Lung (tissue), 12 donors: ENCODE results near the gene MICALL1. TPM values are rescaled to one million over a fixed set of nuclear protein-coding genes. Genes with fewer than 3 reads are reported as not detected.

ENCODE experiments used
- ATAC-seq: fragments of 200-7000 bp; cut with Tn5 transposase; one replicate; pipeline ENCODE4 v1.9.1; 2020; ENCODE audit warnings: moderate number of reproducible peaks; ENCODE audit not compliant: insufficient read depth, low FRiP score
- DNase-seq, 3 donors: peaks; one replicate each; pipeline ENCODE4 v3.0.0-alpha.2; 2013 to 2017
- H3K27ac ChIP-seq, 2 donors: one replicate each; pipeline ENCODE4 v1.5.1; 2013; ENCODE audit warnings: mild to moderate bottlenecking in 2 of 2, moderate library complexity in 2 of 2, control low read depth in 1 of 2, inconsistent platforms in 1 of 2, low read depth in 1 of 2, low read length in 1 of 2
- H3K27me3 ChIP-seq, 3 donors: one replicate each; pipeline ENCODE4 v1.5.1; 2013; ENCODE audit warnings: low read length in 2 of 3; ENCODE audit not compliant: control insufficient read depth in 3 of 3, insufficient read depth in 3 of 3
- H3K36me3 ChIP-seq, 4 donors: one replicate each; pipeline ENCODE4 v1.5.1; 2013; ENCODE audit warnings: low read length in 4 of 4, mild to moderate bottlenecking in 1 of 4, moderate library complexity in 1 of 4; ENCODE audit not compliant: control insufficient read depth in 4 of 4, insufficient read depth in 4 of 4
- H3K4me1 ChIP-seq, 5 donors: one replicate each; pipeline ENCODE4 v1.5.1; 2013; ENCODE audit warnings: low read length in 5 of 5, mild to moderate bottlenecking in 2 of 5, moderate library complexity in 1 of 5; ENCODE audit not compliant: control insufficient read depth in 5 of 5, insufficient read depth in 5 of 5
- H3K4me3 ChIP-seq: one replicate; pipeline ENCODE4 v1.5.1; 2013; ENCODE audit warnings: mild to moderate bottlenecking, control low read depth, moderate library complexity
- H3K9ac ChIP-seq, 2 donors: one replicate each; pipeline ENCODE4 v1.5.1; 2013; ENCODE audit warnings: low read length in 2 of 2, control low read depth in 1 of 2; ENCODE audit not compliant: insufficient read depth in 1 of 2
- H3K9me3 ChIP-seq, 4 donors: one replicate each; pipeline ENCODE4 v1.5.1; 2013; ENCODE audit warnings: low read length in 3 of 4, mild to moderate bottlenecking in 1 of 4, moderate library complexity in 1 of 4; ENCODE audit not compliant: control insufficient read depth in 4 of 4, insufficient read depth in 3 of 4
- WGBS, 2 donors: extraction: QIAGEN DNeasy Blood & Tissue Kit; methylation state at CpG; one replicate each; pipeline ENCODE4 v1.1.7; 2013; 5-methylcytosine and 5-hydroxymethylcytosine counted together
- polyA plus RNA-seq, 2 donors: library from polyadenylated mRNA; stranded (reverse); fragments of 200-250 nt; gene quantifications; one replicate each; pipeline ENCODE4 v1.2.1, GENCODE V29; 2013
- total RNA-seq, 2 donors: library from RNA; depleted of rRNA in 1 of 2; stranded (reverse); fragments of >200 nt in 1 of 2; gene quantifications; one replicate each; pipeline ENCODE4 v1.2.1, GENCODE V29; 2014 to 2021
- TF ChIP-seq, protein P1 (sequence below): IDR thresholded peaks from 2 replicates; pipeline ENCODE4 v1.5.1; 2012; ENCODE audit warnings: mild to moderate bottlenecking; ENCODE audit errors: control extremely low read depth, extremely low read depth
- donor health status: control.
- donor health status: control.
- donor health status: Bipolar disorder and iron deficiency.
- donor health status: healthy.
- donor health status: DM: yes; HTN: yes; CAD: no.

MICALL1 gene
- total and polyA plus RNA-seq, 4 donors, result 12.9 to 29.1 (median 17.5) TPM

DNA sequence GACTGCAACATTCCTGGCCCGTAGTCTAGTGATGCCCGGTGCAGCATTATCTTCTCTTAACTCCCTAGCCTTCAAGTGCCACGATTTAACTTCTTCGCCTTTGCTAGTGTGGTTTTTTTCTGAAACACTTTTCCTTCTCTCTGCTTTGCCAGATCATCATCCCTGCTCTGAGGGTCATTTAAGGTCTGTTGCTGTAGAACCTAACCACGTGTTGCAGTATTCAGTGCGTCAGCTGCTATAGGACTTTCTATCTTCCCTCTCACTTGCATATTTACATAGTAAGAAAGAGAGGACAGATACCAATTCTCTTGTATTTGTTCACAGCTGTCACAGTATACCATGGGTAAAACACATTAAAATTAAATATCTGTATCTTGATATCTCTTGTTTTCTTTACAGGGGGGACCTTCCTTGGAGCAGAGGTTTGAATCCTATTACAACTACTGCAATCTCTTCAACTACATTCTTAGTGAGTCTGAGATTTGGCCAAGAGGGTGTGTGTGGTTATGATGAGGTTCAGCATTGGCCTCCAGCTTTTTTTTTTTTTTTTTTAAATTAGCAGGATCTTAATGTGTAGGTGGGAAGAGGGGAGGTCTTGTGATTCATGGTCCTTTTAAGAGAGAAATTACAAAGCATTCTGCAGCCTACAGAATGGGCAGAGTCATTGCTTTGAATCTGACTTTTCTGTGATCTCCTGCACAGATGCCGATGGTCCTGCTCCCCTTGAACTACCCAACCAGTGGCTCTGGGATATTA lies 43.3 kb upstream of the MICALL1 start:
- Histone ChIP-seq H3K36me3 (peaks cover 30 to 61% (median 48%) of the 10 kb centered on the region in 4 donors), H3K27ac (peak overlapping the region in 1 of 2 donors; percentile 55), H3K9me3 (no peaks in the 10 kb centered on the region), H3K4me1 (peaks cover 0 to 4% (median 0%) of the 10 kb centered on the region in 5 donors), H3K9ac (no peak overlapping the region), H3K27me3 (no peaks in the 10 kb centered on the region), H3K4me3 (no peak overlapping the region)
- no peak for DNase-seq
- TF ChIP-seq, protein P1, sequence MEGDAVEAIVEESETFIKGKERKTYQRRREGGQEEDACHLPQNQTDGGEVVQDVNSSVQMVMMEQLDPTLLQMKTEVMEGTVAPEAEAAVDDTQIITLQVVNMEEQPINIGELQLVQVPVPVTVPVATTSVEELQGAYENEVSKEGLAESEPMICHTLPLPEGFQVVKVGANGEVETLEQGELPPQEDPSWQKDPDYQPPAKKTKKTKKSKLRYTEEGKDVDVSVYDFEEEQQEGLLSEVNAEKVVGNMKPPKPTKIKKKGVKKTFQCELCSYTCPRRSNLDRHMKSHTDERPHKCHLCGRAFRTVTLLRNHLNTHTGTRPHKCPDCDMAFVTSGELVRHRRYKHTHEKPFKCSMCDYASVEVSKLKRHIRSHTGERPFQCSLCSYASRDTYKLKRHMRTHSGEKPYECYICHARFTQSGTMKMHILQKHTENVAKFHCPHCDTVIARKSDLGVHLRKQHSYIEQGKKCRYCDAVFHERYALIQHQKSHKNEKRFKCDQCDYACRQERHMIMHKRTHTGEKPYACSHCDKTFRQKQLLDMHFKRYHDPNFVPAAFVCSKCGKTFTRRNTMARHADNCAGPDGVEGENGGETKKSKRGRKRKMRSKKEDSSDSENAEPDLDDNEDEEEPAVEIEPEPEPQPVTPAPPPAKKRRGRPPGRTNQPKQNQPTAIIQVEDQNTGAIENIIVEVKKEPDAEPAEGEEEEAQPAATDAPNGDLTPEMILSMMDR, result no peak
- WGBS, 2 donors, result 85 to 95% methylated on average over 7 of the region's 7 CpGs
- ATAC-seq, result no peak

DNA sequence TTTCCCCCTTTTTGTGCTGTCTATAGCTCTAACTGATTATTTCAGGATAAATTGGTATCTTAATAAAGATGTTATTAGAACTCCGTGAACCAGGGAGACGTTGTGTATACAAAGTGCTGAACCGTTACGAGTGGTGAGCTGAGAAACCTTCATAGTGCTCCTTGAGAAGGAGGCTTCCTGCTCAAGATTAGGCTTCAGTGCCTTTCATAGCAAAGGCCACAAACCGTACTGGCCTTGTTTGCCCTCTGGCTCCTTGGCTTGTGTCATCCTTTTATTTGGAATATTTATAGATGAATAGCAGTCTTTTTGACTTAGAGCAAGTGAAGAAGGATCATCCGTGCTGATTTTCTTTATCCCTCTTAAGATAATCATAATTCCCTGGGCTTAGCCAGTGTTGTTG lies 40.6 kb upstream of the MICALL1 start:
- H3K9me3 ChIP-seq, result no peaks in the 10 kb centered on the region
- WGBS, 2 donors, result 92 to 93% methylated on average over 6 of the region's 6 CpGs
- no peak overlapping the region for H3K27ac ChIP-seq
- no peaks in the 10 kb centered on the region for H3K27me3 ChIP-seq
- H3K9ac ChIP-seq, result no peak overlapping the region
- TF ChIP-seq, protein P1, result no peak
- H3K36me3 ChIP-seq, result peaks cover 39 to 63% (median 49%) of the 10 kb centered on the region in 4 donors
- DNase-seq (no peak), ATAC-seq (no peak)
- H3K4me3 ChIP-seq, result no peak overlapping the region
- peaks cover 0 to 4% (median 0%) of the 10 kb centered on the region in 5 donors for H3K4me1 ChIP-seq

DNA sequence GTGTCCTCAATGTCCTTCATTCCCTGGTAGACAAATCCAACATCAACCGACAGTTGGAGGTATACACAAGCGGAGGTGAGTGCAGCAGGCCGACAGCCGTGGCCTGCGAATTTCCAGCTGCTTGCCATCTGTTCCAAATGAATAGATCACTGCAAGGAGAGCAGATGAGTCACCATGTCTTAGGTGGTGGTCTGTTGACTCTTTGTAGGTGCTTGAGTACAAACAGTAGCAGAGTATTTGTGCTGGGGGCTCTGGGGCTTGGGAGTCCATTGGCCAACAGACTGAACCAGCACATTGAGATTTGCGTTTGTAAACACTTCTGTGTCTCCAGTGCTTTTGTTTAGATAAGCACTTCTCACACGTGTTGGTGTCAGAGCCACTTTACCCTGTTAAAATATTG lies 35.8 kb upstream of the MICALL1 start:
- H3K27me3 ChIP-seq, result no peaks in the 10 kb centered on the region
- ATAC-seq (no peak), DNase-seq (no peak)
- H3K9me3 ChIP-seq, result no peaks in the 10 kb centered on the region
- TF ChIP-seq, protein P1, result no peak
- H3K9ac ChIP-seq, result no peak overlapping the region
- no peak overlapping the region for H3K4me3 ChIP-seq
- peaks cover 36 to 49% (median 47%) of the 10 kb centered on the region in 4 donors for H3K36me3 ChIP-seq
- H3K27ac ChIP-seq, result no peak overlapping the region
- H3K4me1 ChIP-seq, result no peaks in the 10 kb centered on the region
- 81 to 82% methylated on average over 7 of the region's 7 CpGs for WGBS, 2 donors
